ENCODE results near the gene FAM9A. TPM values are rescaled to one million over a fixed set of nuclear protein-coding genes. Genes with fewer than 3 reads are reported as not detected.

Gene FAM9A
- not detected for total RNA-seq
- total RNA-seq (2013), result not detected

DNA sequence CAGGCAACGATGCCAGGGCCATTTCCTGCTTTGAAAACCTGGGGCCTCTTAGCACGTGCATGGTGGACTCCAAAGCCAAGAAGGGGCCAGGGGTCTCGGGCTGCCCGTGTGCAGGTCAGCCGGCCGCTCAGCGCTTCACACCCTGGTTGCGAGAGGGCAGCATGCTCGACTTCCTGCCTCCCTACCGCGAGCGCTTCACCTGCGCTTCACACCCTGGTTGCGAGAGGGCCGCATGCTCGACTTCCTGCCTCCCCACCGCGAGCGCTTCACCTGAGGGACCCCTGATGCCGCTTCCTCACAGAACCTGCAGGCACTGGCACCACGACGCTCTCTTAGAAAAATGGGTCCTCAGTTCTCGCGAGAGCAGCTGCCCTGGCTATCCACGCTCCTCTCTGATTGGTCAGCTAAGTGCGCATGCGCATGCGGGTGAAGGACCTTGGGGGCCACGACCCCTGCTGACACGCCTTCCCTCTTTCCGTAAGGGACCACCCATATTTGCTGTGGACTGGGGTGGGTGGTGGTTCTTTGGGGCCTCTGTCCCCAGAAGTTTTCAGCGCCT lies at the start of gene FAM9A:
Gene FAM9A (minus strand): TSS at position 343 of the 559 bp plus-strand sequence. CDS start 1,212 bp downstream, outside the sequence.
- DNase-seq (no peak), ATAC-seq (no peak)
- WGBS (ENCODE audit: insufficient coverage), result 95% methylated on average over 29 of the region's 32 CpGs
- Mint-ChIP-seq H3K36me3 (no peaks in the 10 kb centered on the region), H3K27ac (no peak within 1 kb of the TSS), H3K27me3 (ENCODE audit: low read depth in 2 of 2) (peaks cover 7 to 15% of the 10 kb centered on the region in 2 donors), H3K9me3 (no peaks in the 10 kb centered on the region), H3K4me3 (no peak within 1 kb of the TSS), H3K4me1 (no peaks in the 10 kb centered on the region)
- Histone ChIP-seq H3K4me1 (ENCODE audit: control insufficient read depth, insufficient read depth, low read length) (no peaks in the 10 kb centered on the region), H3K27me3 (ENCODE audit: control insufficient read depth, insufficient read depth, low read length) (no peaks in the 10 kb centered on the region), H3K9me3 (ENCODE audit: control insufficient read depth, insufficient read depth, low read length) (no peaks in the 10 kb centered on the region), H3K4me3 (ENCODE audit: low read length) (no peak within 1 kb of the TSS), H3K36me3 (ENCODE audit: control insufficient read depth, insufficient read depth, low read length) (no peaks in the 10 kb centered on the region), H3K27ac (ENCODE audit: low read length) (no peak within 1 kb of the TSS)
- intact Hi-C loops (cut with micrococcal nuclease), result no loop called here
- TF ChIP-seq, protein P1, sequence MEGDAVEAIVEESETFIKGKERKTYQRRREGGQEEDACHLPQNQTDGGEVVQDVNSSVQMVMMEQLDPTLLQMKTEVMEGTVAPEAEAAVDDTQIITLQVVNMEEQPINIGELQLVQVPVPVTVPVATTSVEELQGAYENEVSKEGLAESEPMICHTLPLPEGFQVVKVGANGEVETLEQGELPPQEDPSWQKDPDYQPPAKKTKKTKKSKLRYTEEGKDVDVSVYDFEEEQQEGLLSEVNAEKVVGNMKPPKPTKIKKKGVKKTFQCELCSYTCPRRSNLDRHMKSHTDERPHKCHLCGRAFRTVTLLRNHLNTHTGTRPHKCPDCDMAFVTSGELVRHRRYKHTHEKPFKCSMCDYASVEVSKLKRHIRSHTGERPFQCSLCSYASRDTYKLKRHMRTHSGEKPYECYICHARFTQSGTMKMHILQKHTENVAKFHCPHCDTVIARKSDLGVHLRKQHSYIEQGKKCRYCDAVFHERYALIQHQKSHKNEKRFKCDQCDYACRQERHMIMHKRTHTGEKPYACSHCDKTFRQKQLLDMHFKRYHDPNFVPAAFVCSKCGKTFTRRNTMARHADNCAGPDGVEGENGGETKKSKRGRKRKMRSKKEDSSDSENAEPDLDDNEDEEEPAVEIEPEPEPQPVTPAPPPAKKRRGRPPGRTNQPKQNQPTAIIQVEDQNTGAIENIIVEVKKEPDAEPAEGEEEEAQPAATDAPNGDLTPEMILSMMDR (IDR thresholded peaks at IDR 0.05), result no peak

DNA sequence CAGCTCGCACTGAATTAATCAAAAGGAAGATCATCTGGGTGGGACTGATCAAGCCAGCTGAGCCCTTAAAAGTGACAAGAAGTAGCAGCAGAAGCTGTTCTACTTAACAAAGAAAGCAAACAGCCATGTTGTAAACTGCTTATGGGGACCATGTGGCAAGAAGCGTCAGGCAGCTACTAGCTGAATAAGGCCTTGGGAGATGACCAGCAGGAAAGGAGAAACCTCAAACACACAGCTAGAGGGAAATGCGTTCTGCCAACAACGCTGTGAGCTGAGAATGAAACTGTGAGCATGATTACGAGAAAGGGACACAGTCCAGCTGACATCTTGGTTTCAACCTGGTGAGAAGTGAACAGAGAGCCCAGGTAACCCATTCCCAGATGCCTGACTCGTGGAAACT lies 49.3 kb upstream of the FAM9A start:
- H3K4me1 Mint-ChIP-seq, result no peaks in the 10 kb centered on the region
- Histone ChIP-seq H3K27ac (ENCODE audit: low read length) (no peak overlapping the region), H3K27me3 (ENCODE audit: control insufficient read depth, insufficient read depth, low read length) (no peaks in the 10 kb centered on the region), H3K36me3 (ENCODE audit: control insufficient read depth, insufficient read depth, low read length) (no peaks in the 10 kb centered on the region), H3K4me1 (ENCODE audit: control insufficient read depth, insufficient read depth, low read length) (no peaks in the 10 kb centered on the region), H3K4me3 (ENCODE audit: low read length) (no peak overlapping the region), H3K9me3 (ENCODE audit: control insufficient read depth, insufficient read depth, low read length) (no peaks in the 10 kb centered on the region)
- H3K27ac Mint-ChIP-seq, result no peak overlapping the region
- TF ChIP-seq, protein P1 (IDR thresholded peaks at IDR 0.05), result no peak
- intact Hi-C loops (cut with micrococcal nuclease), result no loop called here
- DNase-seq (no peak), ATAC-seq (no peak)
- H3K27me3 Mint-ChIP-seq (ENCODE audit: low read depth in 2 of 2), result peaks cover 24 to 29% of the 10 kb centered on the region in 2 donors
- H3K36me3 Mint-ChIP-seq, result no peaks in the 10 kb centered on the region
- WGBS (ENCODE audit: insufficient coverage), result 72% methylated on average over 5 of the region's 6 CpGs
- no peaks in the 10 kb centered on the region for H3K9me3 Mint-ChIP-seq
- H3K4me3 Mint-ChIP-seq, result no peak overlapping the region

DNA sequence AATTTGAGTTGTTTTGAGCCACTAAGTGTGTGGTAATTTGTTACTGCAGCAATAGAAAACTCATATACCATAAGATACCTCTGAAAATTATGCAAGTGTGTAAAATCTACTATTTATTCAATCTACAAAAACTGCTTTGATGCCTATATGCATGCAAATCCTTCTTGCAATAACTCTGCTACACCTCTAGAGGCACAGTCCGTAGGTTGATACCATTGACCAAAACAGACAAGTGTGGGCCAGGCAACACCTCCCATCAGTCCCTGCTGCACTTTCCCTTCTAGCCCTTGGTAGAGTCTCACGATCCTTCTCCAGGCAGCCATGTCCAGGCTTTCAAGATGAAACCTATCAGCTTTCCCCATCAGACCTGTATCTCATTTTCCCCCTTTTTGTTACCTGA lies 48.8 kb upstream of the FAM9A start:
- no peak overlapping the region for H3K27ac ChIP-seq (ENCODE audit: low read length)
- H3K36me3 Mint-ChIP-seq, result no peaks in the 10 kb centered on the region
- H3K4me3 ChIP-seq (ENCODE audit: low read length), result no peak overlapping the region
- TF ChIP-seq, protein P1 (IDR thresholded peaks at IDR 0.05), result no peak
- H3K36me3 ChIP-seq (ENCODE audit: control insufficient read depth, insufficient read depth, low read length), result no peaks in the 10 kb centered on the region
- H3K9me3 ChIP-seq (ENCODE audit: control insufficient read depth, insufficient read depth, low read length), result no peaks in the 10 kb centered on the region
- H3K4me1 ChIP-seq (ENCODE audit: control insufficient read depth, insufficient read depth, low read length), result no peaks in the 10 kb centered on the region
- H3K27me3 Mint-ChIP-seq (ENCODE audit: low read depth in 2 of 2), result peaks cover 24 to 27% of the 10 kb centered on the region in 2 donors
- intact Hi-C loops (cut with micrococcal nuclease), result no loop called here
- no peak overlapping the region for H3K27ac Mint-ChIP-seq
- no peaks in the 10 kb centered on the region for H3K4me1 Mint-ChIP-seq
- H3K27me3 ChIP-seq (ENCODE audit: control insufficient read depth, insufficient read depth, low read length), result no peaks in the 10 kb centered on the region
- H3K4me3 Mint-ChIP-seq, result no peak overlapping the region
- ATAC-seq (no peak), DNase-seq (peak in 1 of 2 donors; percentile 1)
- 70% methylated on average over 2 of the region's 2 CpGs for WGBS (ENCODE audit: insufficient coverage)
- no peaks in the 10 kb centered on the region for H3K9me3 Mint-ChIP-seq

DNA sequence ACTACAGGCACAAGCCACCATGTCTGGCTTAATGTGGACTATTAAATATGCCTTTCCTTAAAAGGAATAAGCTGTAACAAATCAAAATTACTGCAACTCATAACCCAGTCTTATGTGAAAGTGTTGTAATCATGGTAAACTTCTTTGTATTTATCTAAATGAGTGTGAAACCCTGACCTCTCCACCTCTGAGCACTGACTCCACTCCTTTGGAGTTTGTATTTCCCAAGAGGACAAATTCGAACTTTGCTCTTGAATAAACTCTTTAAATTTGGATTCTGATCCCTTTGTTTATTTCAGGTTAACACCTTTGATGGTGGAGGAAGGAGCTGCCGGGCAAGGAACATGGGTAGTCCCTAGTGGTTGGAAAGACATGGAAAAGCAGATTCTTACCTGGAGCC lies 48.3 kb upstream of the FAM9A start:
- no peak overlapping the region for H3K4me3 Mint-ChIP-seq
- TF ChIP-seq, protein P1 (IDR thresholded peaks at IDR 0.05), result no peak
- intact Hi-C loops (cut with micrococcal nuclease), result no loop called here

More for the DNA sequence above, 48.3 kb upstream of the FAM9A start:
- no peaks in the 10 kb centered on the region for H3K9me3 ChIP-seq (ENCODE audit: control insufficient read depth, insufficient read depth, low read length)
- Mint-ChIP-seq H3K27ac (no peak overlapping the region), H3K9me3 (no peaks in the 10 kb centered on the region), H3K27me3 (ENCODE audit: low read depth in 2 of 2) (peaks cover 24 to 27% of the 10 kb centered on the region in 2 donors), H3K36me3 (no peaks in the 10 kb centered on the region), H3K4me1 (no peaks in the 10 kb centered on the region)
- H3K4me1 ChIP-seq (ENCODE audit: control insufficient read depth, insufficient read depth, low read length), result no peaks in the 10 kb centered on the region
- no peaks in the 10 kb centered on the region for H3K36me3 ChIP-seq (ENCODE audit: control insufficient read depth, insufficient read depth, low read length)
- no peak for ATAC-seq
- H3K27me3 ChIP-seq (ENCODE audit: control insufficient read depth, insufficient read depth, low read length), result no peaks in the 10 kb centered on the region
- no peak overlapping the region for H3K27ac ChIP-seq (ENCODE audit: low read length)
- WGBS (ENCODE audit: insufficient coverage), result no CpG with 5 or more reads among the region's 2 CpGs
- no peak for DNase-seq
- no peak overlapping the region for H3K4me3 ChIP-seq (ENCODE audit: low read length)

Measured in natural killer cell (primary cell).